Neural progenitor cell (in vitro differentiated cells): ENCODE data around the gene PRICKLE1.

Source experiments
- CTCF ChIP-seq: fragments of 200-600 bp; sonication (generic); IDR thresholded peaks from 2 replicates; pipeline ENCODE4 v1.5.1; 2017; ENCODE audit warnings: antibody characterized with exemption, mild to moderate bottlenecking
- EZH2 ChIP-seq: fragments of 200-600 bp; sonication (generic); IDR thresholded peaks from 2 replicates; pipeline ENCODE4 v1.6.1; 2017; ENCODE audit warnings: antibody characterized with exemption, mild to moderate bottlenecking, moderate library complexity
- EZH2phosphoT487 ChIP-seq: fragments of 200-600 bp; sonication (generic); IDR thresholded peaks from 2 replicates; pipeline ENCODE4 v1.6.1; 2017; ENCODE audit warnings: antibody characterized with exemption

DNA sequence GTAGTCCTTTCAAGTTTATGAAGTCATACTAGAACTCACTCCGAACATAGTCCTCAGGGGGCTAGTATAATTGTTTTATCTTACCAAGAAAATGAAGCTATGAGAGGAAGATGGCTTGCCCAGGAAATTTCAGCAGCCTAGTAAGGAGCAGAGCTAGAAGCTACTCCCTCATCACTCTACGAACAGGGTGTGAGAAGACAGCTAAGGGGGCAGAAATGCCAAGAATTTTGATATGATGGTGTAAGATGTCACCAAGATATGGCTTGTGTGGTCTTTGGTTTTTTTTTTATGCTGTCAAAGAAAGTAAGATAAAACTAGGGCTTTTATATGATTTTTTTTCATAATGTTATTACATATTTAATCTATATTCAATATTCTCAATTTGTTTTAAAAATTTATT is 47.6 kb downstream of the PRICKLE1 start:
- TF ChIP-seq CTCF (no peak), EZH2 (no peak), EZH2phosphoT487 (no peak)
